Transverse colon (tissue), 4 donors: ENCODE data around the gene ATP6V0D1. TPM values are rescaled to one million over a fixed set of nuclear protein-coding genes. Genes with fewer than 3 reads are reported as not detected.
A peak's percentile ranks its signal among the peaks of the same experiment; 100 is the strongest.

ENCODE experiments used
- DNase-seq: peaks from one replicate; pipeline ENCODE4 v3.0.0-alpha.2; 2019
- H3K27ac ChIP-seq, 4 donors: fragments of 200-600 bp; sonication (generic); 2 replicates each; pipeline ENCODE4 v1.5.1; 2016 to 2018; ENCODE audit warnings: inconsistent platforms in 4 of 4
- H3K27me3 ChIP-seq: fragments of 200-600 bp; sonication (generic); 2 replicates; pipeline ENCODE4 v1.5.1; 2017; ENCODE audit warnings: inconsistent platforms
- H3K36me3 ChIP-seq, 4 donors: fragments of 200-600 bp; sonication (generic); 2 replicates each; pipeline ENCODE4 v1.5.1; 2017 to 2019; ENCODE audit warnings: inconsistent platforms in 4 of 4
- H3K4me1 ChIP-seq, 4 donors: fragments of 200-600 bp; sonication (generic); 2 replicates each; pipeline ENCODE4 v1.5.1; 2017 to 2020; ENCODE audit warnings: inconsistent platforms in 4 of 4
- H3K4me3 ChIP-seq, 4 donors: fragments of 200-600 bp; sonication (generic); 1 replicate in 1 of 4; 2 replicates in 3 of 4; pipeline versions ENCODE4 v1.5.1 to v1.6.1; 2017 to 2019; ENCODE audit warnings: inconsistent platforms in 4 of 4
- H3K9me3 ChIP-seq, 2 donors: fragments of 200-600 bp; sonication (generic); 2 replicates each; pipeline ENCODE4 v1.5.1; 2017 to 2019; ENCODE audit warnings: inconsistent platforms in 2 of 2
- EP300 ChIP-seq: sonication (generic); formaldehyde crosslinking; IDR thresholded peaks from one replicate; pipeline ENCODE4 v1.6.1; 2017; ENCODE audit warnings: antibody characterized with exemption, low read depth
- POLR2A ChIP-seq: fragments of 450-650 bp; IDR thresholded peaks from one replicate; pipeline ENCODE4 v1.6.1; 2016; ENCODE audit warnings: antibody characterized with exemption, mild to moderate bottlenecking, moderate library complexity
- POLR2AphosphoS5 ChIP-seq, 3 donors: sonication (generic); formaldehyde crosslinking; IDR thresholded peaks; one replicate each; pipeline ENCODE4 v1.6.1; 2016; ENCODE audit warnings: antibody characterized with exemption in 3 of 3
- WGBS, 2 donors: methylation state at CpG; one replicate each; pipeline ENCODE4 v1.1.5; 2018; ENCODE audit warnings: low coverage in 1 of 2; 5-methylcytosine and 5-hydroxymethylcytosine counted together
- in situ Hi-C, 4 donors: fragments of 200-750 bp; cut with MboI; loops; one replicate each; pipeline versions ENCODE4 v1.15.0 to v1.15.1; 2017; ENCODE audit warnings: low sequenced_read_pairs in 3 of 4, low pct_ligation_motif_present in 1 of 4, low pct_unique_long_range_greater_than_20kb in 1 of 4
- intact Hi-C: fragments of 100-400 bp; cut with DNase I; formaldehyde crosslinking; loops from one replicate; pipeline ENCODE4 v1.15.1; 2023; ENCODE audit warnings: low total_unique reads
- total RNA-seq, 4 donors: library from RNA; depleted of rRNA; stranded (reverse); fragments of >200 nt; gene quantifications; one replicate each; pipeline ENCODE4 v1.1.0, GENCODE V29; 2016
- TF ChIP-seq, protein P1 (sequence below), 5 experiments: fragments of 200-600 bp in 3 of 5; fragments of 450-650 bp in 2 of 5; sonication (generic) in 3 of 5; IDR thresholded peaks; 1 replicate in 2 of 5; 2 replicates in 3 of 5; pipeline ENCODE4 v1.5.1; 2016 to 2017; ENCODE audit warnings: antibody characterized with exemption in 5 of 5, inconsistent platforms in 3 of 5, mild to moderate bottlenecking in 2 of 5, moderate library complexity in 1 of 5

Gene ATP6V0D1
- total RNA-seq, 4 donors from 2014 or later: 218 to 457 (median 386) TPM

DNA sequence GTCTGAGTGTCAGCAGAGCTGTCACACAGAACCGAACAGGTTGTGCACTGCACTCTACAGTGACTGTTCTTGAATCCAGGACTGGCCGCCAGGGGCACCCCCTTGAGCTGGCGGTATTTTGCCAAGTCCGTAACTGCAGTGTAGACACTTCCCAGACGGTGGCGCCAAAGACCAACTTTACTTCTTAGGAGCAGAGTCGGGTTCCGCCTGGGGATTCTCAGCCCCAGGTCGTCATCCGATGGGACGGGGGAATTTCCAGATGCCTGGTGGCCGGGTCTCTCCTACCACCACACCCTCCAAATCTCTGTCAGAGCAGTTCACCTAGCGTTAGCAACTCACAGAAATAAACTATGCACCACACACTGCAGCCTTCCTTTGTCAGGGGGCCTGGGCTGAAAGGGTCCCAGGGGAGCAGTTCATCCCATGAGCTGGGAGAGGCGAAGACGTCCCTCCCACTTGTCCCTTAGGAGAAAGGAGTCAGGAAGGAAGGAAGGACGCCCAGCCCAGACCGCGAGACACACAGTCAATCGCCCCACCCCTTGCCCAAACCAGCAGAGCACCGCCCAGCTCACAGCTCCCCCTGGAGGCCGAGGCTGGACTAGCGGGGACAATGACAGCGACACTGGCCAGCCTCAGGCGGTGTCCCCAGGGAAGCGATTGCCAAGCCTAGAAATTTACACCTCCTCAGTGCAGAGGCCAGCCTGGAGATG is 40.3 kb upstream of the ATP6V0D1 start:
- intact Hi-C loops (loop anchor here (5.0 kb wide), 1 partner anchor 146 kb away; the partner anchor contains the start of genes C16orf86 and ENKD1), in situ Hi-C loops (loop anchor here in 1 of 4 donors (10.0 kb wide), 1 partner anchor 144 kb away; the partner anchor contains the start of genes ACD, C16orf86, ENKD1 and PARD6A)
- Histone ChIP-seq H3K4me3 (peak overlapping the region; percentile 16 to 60 (median 28)), H3K4me1 (peaks cover 4 to 8% (median 6%) of the 10 kb centered on the region in 4 donors), H3K9me3 (no peaks in the 10 kb centered on the region), H3K27me3 (no peaks in the 10 kb centered on the region), H3K27ac (peak overlapping the region; percentile 89 to 97 (median 94)), H3K36me3 (no peaks in the 10 kb centered on the region)
- 1 to 5% methylated on average over 3 to 23 of the region's 25 CpGs for WGBS, 2 donors
- DNase-seq: peak; percentile 99
- TF ChIP-seq EP300 (no peak), POLR2AphosphoS5 (IDR thresholded peaks at IDR 0.05) (peak; percentile 44 to 64 (median 56)), POLR2A (peak; percentile 33)
- TF ChIP-seq, protein P1, sequence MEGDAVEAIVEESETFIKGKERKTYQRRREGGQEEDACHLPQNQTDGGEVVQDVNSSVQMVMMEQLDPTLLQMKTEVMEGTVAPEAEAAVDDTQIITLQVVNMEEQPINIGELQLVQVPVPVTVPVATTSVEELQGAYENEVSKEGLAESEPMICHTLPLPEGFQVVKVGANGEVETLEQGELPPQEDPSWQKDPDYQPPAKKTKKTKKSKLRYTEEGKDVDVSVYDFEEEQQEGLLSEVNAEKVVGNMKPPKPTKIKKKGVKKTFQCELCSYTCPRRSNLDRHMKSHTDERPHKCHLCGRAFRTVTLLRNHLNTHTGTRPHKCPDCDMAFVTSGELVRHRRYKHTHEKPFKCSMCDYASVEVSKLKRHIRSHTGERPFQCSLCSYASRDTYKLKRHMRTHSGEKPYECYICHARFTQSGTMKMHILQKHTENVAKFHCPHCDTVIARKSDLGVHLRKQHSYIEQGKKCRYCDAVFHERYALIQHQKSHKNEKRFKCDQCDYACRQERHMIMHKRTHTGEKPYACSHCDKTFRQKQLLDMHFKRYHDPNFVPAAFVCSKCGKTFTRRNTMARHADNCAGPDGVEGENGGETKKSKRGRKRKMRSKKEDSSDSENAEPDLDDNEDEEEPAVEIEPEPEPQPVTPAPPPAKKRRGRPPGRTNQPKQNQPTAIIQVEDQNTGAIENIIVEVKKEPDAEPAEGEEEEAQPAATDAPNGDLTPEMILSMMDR (IDR thresholded peaks at IDR 0.05): peak; percentile 72 to 98 (median 84)

DNA sequence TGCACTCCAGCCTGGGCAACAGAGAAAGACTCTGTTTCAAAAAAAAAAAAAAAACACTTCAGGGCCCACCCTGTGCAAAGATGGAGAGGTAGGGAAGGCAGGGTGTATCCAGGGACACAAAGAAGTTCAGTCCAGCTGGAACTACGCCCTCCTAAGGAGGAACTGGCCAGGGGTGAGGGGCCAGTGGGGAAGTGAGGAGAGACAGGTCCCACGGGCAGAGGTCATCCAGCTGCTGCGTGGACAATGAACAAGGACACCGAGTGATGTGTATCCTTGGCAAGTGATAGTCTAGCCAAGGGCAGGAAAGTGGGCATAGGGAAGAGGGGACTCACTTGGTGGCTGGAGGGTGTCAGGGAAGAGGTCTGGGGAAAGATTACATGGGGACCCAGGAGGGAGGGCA is 38.3 kb upstream of the ATP6V0D1 start:
- Histone ChIP-seq H3K27me3 (no peaks in the 10 kb centered on the region), H3K27ac (peak overlapping the region in 2 of 4 donors; percentile 37 to 77), H3K4me3 (no peak overlapping the region), H3K9me3 (no peaks in the 10 kb centered on the region), H3K4me1 (peaks cover 4 to 15% (median 7%) of the 10 kb centered on the region in 4 donors), H3K36me3 (no peaks in the 10 kb centered on the region)
- TF ChIP-seq POLR2A (no peak), EP300 (no peak)
- TF ChIP-seq, protein P1 (IDR thresholded peaks at IDR 0.05): no peak
- intact Hi-C loops (no loop called here), in situ Hi-C loops (no loop called here)
- no peak for DNase-seq
- WGBS, 2 donors: 60 to 73% methylated on average over 2 to 4 of the region's 4 CpGs

DNA sequence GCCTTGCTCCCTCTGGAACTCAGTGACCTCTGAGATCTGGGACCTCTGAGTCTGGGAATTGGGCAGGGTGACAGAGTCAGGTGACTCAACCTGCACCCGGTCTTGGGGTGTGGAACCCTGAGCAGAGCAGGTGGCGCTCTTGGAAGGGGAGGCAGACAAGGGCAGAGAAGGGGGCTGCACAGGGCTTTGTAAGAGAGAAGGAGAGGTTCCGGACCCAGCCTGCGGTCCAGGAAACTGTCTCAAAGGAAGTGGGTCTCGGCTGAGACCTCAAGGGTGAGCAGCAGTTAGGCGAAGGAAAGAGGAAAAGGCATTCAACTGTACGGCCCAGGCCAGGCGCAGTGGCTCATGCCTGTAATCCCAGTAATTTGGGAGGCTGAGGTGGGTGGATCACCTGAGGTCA is 37.7 kb upstream of the ATP6V0D1 start:
- DNase-seq: no peak
- no peaks in the 10 kb centered on the region for H3K27me3 ChIP-seq
- H3K4me3 ChIP-seq: no peak overlapping the region
- H3K27ac ChIP-seq: peak overlapping the region; percentile 24 to 77 (median 40)
- in situ Hi-C loops (no loop called here), intact Hi-C loops (no loop called here)
- 52 to 77% methylated on average over 4 to 8 of the region's 8 CpGs for WGBS, 2 donors
- H3K9me3 ChIP-seq: no peaks in the 10 kb centered on the region
- H3K36me3 ChIP-seq: no peaks in the 10 kb centered on the region
- peaks cover 4 to 18% (median 9%) of the 10 kb centered on the region in 4 donors for H3K4me1 ChIP-seq
- TF ChIP-seq POLR2A: no peak
- TF ChIP-seq EP300: no peak
- TF ChIP-seq POLR2AphosphoS5 (IDR thresholded peaks at IDR 0.05): no peak
- TF ChIP-seq, protein P1 (IDR thresholded peaks at IDR 0.05): no peak

DNA sequence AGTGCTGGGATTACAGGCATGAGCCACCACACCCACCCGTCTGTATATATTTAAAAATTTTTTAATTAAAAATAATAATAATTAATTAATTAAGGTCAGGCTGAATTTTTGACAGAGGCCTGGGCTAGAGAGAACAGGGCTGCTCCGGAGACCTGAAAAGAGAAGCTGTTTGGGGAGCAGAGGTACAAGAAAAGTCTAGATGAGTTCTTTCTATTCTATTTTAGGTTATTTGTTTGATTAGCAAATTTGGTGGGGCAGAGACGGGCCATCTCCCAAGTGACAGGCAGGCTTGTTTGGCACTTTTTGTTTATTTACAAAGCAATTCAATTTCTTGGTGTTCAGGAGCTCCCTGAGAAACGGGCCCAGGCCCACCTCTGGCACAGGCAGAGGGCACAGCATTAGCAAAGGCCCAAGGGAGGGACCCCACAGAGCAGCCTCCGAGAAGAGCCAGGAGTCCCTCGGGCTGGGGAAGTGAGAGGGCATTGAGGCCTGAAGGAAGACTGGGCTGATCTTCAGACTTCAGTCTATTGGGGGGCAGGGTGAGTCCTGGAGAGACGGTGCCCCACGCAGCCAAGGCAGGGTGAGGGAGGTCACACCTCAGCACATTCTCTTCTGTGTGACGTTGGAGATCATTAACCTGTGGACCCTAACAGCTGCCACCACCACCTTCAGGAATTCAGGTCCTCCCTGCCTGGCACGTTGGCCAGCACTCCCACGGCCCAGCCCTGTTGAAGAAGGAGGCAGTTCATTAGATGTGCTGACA is 36.9 kb upstream of the ATP6V0D1 start:
- Histone ChIP-seq H3K27me3 (no peaks in the 10 kb centered on the region), H3K9me3 (no peaks in the 10 kb centered on the region), H3K4me3 (no peak overlapping the region), H3K27ac (peak overlapping the region in 3 of 4 donors; percentile 24 to 77 (median 37)), H3K36me3 (no peaks in the 10 kb centered on the region), H3K4me1 (peaks cover 4 to 18% (median 9%) of the 10 kb centered on the region in 4 donors)
- DNase-seq: peak; percentile 28
- 67 to 100% methylated on average over 1 to 11 of the region's 11 CpGs for WGBS, 2 donors
- intact Hi-C loops (no loop called here), in situ Hi-C loops (no loop called here)
- TF ChIP-seq POLR2AphosphoS5 (IDR thresholded peaks at IDR 0.05): no peak
- no peak for TF ChIP-seq EP300
- TF ChIP-seq POLR2A: no peak
- TF ChIP-seq, protein P1 (IDR thresholded peaks at IDR 0.05): no peak
